NB4 (cell line): ENCODE data around the gene SACS.

Source experiments
- DNase-seq: peaks from one replicate; pipeline ENCODE4 v3.0.0; 2010; ENCODE audit warnings: low read depth
- H3K4me3 ChIP-seq: one replicate; pipeline ENCODE4 v1.5.1; 2011; ENCODE audit warnings: mild to moderate bottlenecking, low read depth, low read length, moderate library complexity
- CTCF ChIP-seq: IDR thresholded peaks from one replicate; pipeline ENCODE4 v1.5.1; 2012; ENCODE audit warnings: low read depth, low read length
- MAX ChIP-seq: IDR thresholded peaks from 2 replicates; pipeline ENCODE4 v1.6.1; 2011; ENCODE audit warnings: low read depth, low read length
- MYC ChIP-seq: IDR thresholded peaks from 2 replicates; pipeline ENCODE4 v1.6.1; 2011; ENCODE audit warnings: low read depth, low read length
- POLR2A ChIP-seq: IDR thresholded peaks from 2 replicates; pipeline ENCODE4 v1.6.1; 2011; ENCODE audit warnings: mild to moderate bottlenecking; ENCODE audit not compliant: insufficient read length; ENCODE audit errors: extremely low read depth

Gene SACS

GRCh38 chr13:23330356-23330755, 103.1 kb downstream of the SACS start:
- TF ChIP-seq POLR2A (no peak), MAX (no peak), MYC (no peak), CTCF (no peak)
- DNase-seq = no peak
- H3K4me3 ChIP-seq = no peak overlapping the region

GRCh38 chr13:23325191-23325590, 108.3 kb downstream of the SACS start:
- H3K4me3 ChIP-seq = no peak overlapping the region
- TF ChIP-seq POLR2A = no peak
- TF ChIP-seq MYC = no peak
- TF ChIP-seq CTCF = no peak
- TF ChIP-seq MAX = no peak
- no peak for DNase-seq

GRCh38 chr13:23323946-23324709, 109.4 kb downstream of the SACS start:
- no peak for TF ChIP-seq MYC
- TF ChIP-seq MAX = no peak
- TF ChIP-seq POLR2A = no peak
- no peak for TF ChIP-seq CTCF
- H3K4me3 ChIP-seq = no peak overlapping the region
- DNase-seq = no peak

- no peak overlapping the region for H3K4me3 ChIP-seq
- no peak for DNase-seq
- TF ChIP-seq POLR2A = no peak
- TF ChIP-seq CTCF = no peak
- no peak for TF ChIP-seq MYC
- TF ChIP-seq MAX = no peak
Measured at GRCh38 chr13:23322353-23323336, 110.9 kb downstream of the SACS start.

- no peak for DNase-seq
- TF ChIP-seq MAX = no peak
- TF ChIP-seq POLR2A = no peak
- no peak for TF ChIP-seq CTCF
- no peak for TF ChIP-seq MYC
- H3K4me3 ChIP-seq = no peak overlapping the region
Measured at GRCh38 chr13:23321535-23322241, 111.8 kb downstream of the SACS start.
